ENCODE measurements around the gene CORO2B. TPM values are rescaled to one million over a fixed set of nuclear protein-coding genes. Genes with fewer than 3 reads are reported as not detected.

CORO2B gene
- total and polyA plus RNA-seq, 2 of the 4 experiments (the other 2 are of a cell fraction), result 9.3 to 39.3 TPM

DNA sequence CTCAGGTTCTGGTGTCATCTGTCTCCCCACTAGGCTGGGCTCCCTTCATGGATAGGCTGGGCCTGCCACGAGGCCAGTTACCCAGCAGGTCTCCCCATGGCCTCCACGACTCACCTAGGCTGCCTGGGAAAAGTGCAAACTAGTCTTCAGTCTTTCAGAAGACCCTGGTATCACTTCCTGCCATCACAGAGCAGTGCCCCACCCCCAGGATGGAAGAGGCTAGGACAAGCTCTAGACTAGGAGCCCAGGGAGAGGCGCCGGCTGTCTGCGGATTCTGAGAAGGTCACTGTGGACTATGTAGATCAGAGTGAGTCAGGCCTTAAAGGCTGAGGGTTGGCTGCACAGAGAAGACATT lies 63.7 kb downstream of the CORO2B start:
- TF ChIP-seq BHLHE40 (IDR thresholded peaks at IDR 0.05; ENCODE audit: low read depth, low read length), result 0 out of 2 replicates have a peak, but pooled peaks have one; percentile 4
- TF ChIP-seq POLR2A (IDR thresholded peaks at IDR 0.05; ENCODE audit: low read depth, low read length), result no peak
- TF ChIP-seq, protein P1, sequence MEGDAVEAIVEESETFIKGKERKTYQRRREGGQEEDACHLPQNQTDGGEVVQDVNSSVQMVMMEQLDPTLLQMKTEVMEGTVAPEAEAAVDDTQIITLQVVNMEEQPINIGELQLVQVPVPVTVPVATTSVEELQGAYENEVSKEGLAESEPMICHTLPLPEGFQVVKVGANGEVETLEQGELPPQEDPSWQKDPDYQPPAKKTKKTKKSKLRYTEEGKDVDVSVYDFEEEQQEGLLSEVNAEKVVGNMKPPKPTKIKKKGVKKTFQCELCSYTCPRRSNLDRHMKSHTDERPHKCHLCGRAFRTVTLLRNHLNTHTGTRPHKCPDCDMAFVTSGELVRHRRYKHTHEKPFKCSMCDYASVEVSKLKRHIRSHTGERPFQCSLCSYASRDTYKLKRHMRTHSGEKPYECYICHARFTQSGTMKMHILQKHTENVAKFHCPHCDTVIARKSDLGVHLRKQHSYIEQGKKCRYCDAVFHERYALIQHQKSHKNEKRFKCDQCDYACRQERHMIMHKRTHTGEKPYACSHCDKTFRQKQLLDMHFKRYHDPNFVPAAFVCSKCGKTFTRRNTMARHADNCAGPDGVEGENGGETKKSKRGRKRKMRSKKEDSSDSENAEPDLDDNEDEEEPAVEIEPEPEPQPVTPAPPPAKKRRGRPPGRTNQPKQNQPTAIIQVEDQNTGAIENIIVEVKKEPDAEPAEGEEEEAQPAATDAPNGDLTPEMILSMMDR (conservative IDR thresholded peaks at IDR 0.05; ENCODE audit: low read depth, low read length), result peak; percentile 9; the same call in 1 of the 2 replicates
- POLR2A ChIA-PET (ENCODE audit: unreplicated experiment), result interaction anchor here (0.6 kb wide), 1 partner anchor 18 kb away, joined by 6 read pairs; no protein-coding TSS in a partner anchor

More for the DNA sequence above, 63.7 kb downstream of the CORO2B start:
- Histone ChIP-seq H2BK120ac (ENCODE audit: low read depth, low read length) (peak overlapping the region; percentile 82), H3K4me3 (ENCODE audit: insufficient read depth, low read depth, low read length) (no peak overlapping the region), H3K14ac (replicated peaks; ENCODE audit: low read depth, low read length) (peak overlapping the region; percentile 93), H4K91ac (ENCODE audit: insufficient read depth, low read depth, low read length) (peak overlapping the region; percentile 69), H3K4me2 (ENCODE audit: low read depth, low read length) (peak overlapping the region; percentile 64), H3K9me3 (ENCODE audit: control insufficient read depth, insufficient read depth, low read length) (no peaks in the 10 kb centered on the region), H2BK20ac (ENCODE audit: low read depth, low read length) (peak overlapping the region; percentile 77), H2BK15ac (ENCODE audit: low read depth, low read length) (peak overlapping the region; percentile 93; the same call in 2 of the 3 replicates), H4K8ac (ENCODE audit: low read depth in 2 of 2, low read length in 2 of 2) (peak overlapping the region; percentile 47 to 84), H3K23ac (ENCODE audit: low read depth, low read length) (peak overlapping the region; percentile 76; the same call in 1 of the 2 replicates), H2BK5ac (ENCODE audit: low read depth, low read length, poor library complexity, severe bottlenecking) (peak overlapping the region; percentile 98), H4K20me1 (ENCODE audit: insufficient read depth, low read length) (peaks cover 3% of the 10 kb centered on the region; the same call in 1 of the 2 replicates), H2AFZ (replicated peaks; ENCODE audit: low read length, poor library complexity) (peak overlapping the region; percentile 39), H3K56ac (ENCODE audit: extremely low read depth, insufficient read depth, low read length) (peak overlapping the region; percentile 55), H3K9me1 (ENCODE audit: insufficient read depth, low read length) (peaks cover 52% of the 10 kb centered on the region), H3K27me3 (ENCODE audit: control insufficient read depth, insufficient read depth, low read length) (no peaks in the 10 kb centered on the region), H3K18ac (ENCODE audit: low read depth, low read length) (peak overlapping the region; percentile 87), H3K4me1 (ENCODE audit: control insufficient read depth, insufficient read depth, low read length) (peaks cover 55% of the 10 kb centered on the region), H3K4ac (ENCODE audit: low read depth, low read length) (peak overlapping the region; percentile 94), H3K79me1 (ENCODE audit: low read depth in 1 of 2, low read length in 2 of 2) (peaks cover 9 to 65% of the 10 kb centered on the region in 2 experiments), H2AK9ac (replicated peaks; ENCODE audit: low read depth, low read length, poor library complexity) (peak overlapping the region; percentile 66), H2AK5ac (ENCODE audit: low read depth, low read length) (peak overlapping the region; percentile 92), H3K27ac (ENCODE audit: insufficient read depth, low read length) (peak overlapping the region; percentile 74), H3K9ac (ENCODE audit: low read depth, low read length) (no peak overlapping the region), H3K36me3 (ENCODE audit: control insufficient read depth, insufficient read depth, low read length) (no peaks in the 10 kb centered on the region), H4K5ac (ENCODE audit: low read depth, low read length) (peak overlapping the region; percentile 78)
- in situ Hi-C loops (cut with MboI; ENCODE audit: low sequenced_read_pairs), result no loop called here
- intact Hi-C loops (cut with micrococcal nuclease), result no loop called here
- dilution Hi-C loops (cut with HindIII; ENCODE audit: low sequenced_read_pairs, unreplicated experiment), result no loop called here
- WGBS, 2 experiments (ENCODE audit: extremely low coverage in 2 of 2, insufficient read length in 1 of 2), result no CpG with 5 or more reads among the region's 5 CpGs
- CTCF ChIA-PET, result no interaction called here
- BruUV-seq (replicated peaks), result no TSS peak
- ATAC-seq (ENCODE audit: low read depth) (peak; percentile 36), DNase-seq (peak; percentile 65)
